ENCODE data around the gene TMEM254.
"Not testable (repeated sequence)": the region's sequence is repeated elsewhere in the genome, so short reads cannot be mapped to it uniquely, and the experiment has no call there.

The TMEM254 gene

GRCh38 chr10:80133687-80134086, 55.2 kb downstream of the TMEM254 start:
- DNase-seq (ENCODE audit: low read depth), result not testable (repeated sequence)

DNA sequence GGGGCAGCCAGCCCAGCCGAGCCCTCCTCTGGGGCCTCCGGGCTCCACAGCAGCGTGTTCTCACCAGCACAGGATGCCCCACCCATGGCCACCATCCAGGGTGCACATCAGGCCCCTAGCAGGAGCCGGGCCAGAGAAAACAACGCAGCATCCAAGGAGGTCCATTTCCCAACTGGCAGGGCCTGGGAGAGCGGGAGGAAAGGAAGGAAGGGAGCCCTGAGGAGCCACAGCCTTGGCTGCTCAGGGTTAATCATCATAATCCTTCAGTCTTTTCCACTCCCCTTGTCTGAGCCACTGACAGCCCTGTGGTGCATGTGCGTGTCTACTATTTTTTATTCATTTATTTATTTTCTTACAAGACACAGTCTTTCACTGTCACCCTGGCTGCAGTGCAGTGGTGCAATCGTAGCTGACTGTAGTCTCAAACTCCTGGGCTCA, 57.7 kb downstream of the TMEM254 start:
- peak; percentile 42 for DNase-seq (ENCODE audit: low read depth)

DNA sequence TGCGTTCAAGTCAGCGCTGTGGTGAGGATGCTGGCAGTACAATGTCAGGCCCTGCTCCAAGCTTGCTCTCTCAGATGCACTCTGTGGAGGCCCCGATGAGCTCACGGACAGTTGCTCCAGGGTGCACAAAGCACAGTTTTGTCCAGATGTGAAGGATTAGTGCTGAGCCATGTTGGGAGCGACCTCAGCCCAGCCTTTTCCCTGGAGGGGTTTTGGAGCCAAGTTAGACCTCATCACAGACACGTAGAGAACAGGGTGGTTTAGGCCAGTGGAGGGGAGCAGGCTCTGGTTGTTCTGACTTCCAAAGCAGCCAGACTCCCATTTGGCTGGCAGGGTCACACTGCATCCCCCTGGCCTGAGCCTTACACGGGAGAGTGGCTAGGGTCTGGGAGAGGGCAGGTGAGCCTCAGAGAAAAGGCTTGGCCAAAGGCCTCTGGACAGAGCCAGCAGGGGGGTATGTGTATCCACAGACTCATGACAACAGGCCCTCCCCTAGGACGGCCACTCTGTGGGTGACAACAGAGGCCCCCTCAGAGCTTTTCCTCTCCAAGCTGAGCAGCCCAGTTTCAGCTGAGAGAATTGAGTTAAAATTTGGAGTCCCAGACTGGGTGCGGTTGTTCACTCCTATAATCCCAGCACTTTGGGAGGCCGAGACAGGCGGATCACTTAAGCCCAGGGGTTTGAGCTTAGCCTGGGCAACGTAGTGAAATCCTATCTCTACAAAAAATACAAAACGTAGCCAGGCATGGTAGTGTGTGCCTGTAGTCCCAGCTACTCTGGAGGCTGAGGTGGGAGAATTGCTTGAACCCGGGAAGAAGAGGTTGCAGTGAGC, 58.8 kb downstream of the TMEM254 start:
- DNase-seq (ENCODE audit: low read depth), result no peak

- DNase-seq (ENCODE audit: low read depth), result no peak
These were observed 59.5 kb downstream of the TMEM254 start for GRCh38 chr10:80137920-80138319.

- DNase-seq (ENCODE audit: low read depth), result no peak
These were observed 60.8 kb downstream of the TMEM254 start for GRCh38 chr10:80139265-80139664.

DNA sequence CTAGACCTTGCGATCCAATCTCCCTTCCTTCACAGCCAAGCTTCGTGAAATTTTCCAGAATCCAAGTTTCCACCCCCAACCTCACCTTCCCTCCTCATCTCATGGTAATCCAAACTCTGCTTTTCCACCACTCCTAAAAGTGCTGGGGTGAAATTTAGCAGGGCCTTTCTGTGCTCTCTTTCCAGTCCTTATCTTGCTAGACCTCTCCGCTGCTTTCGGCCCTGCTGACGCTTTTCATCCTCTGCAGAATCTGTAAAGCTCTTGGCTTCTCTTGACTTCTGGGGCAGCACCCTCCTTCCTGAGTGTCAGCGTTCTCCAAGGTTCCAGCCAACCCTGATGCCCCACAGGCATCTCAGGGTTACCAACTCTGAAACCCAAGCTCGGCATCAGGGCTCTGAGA, 61.8 kb downstream of the TMEM254 start:
- DNase-seq (ENCODE audit: low read depth), result no peak

GRCh38 chr10:80141696-80142460, 63.4 kb downstream of the TMEM254 start:
- no peak for DNase-seq (ENCODE audit: low read depth)

Measured in HS-27A (cell line).